ENCODE results near the gene ERV3-1. TPM values are rescaled to one million over a fixed set of nuclear protein-coding genes. Genes with fewer than 3 reads are reported as not detected.
A peak's percentile ranks its signal among the peaks of the same experiment; 100 is the strongest.

The ERV3-1 gene
- total RNA-seq, 4 donors from 2014 or later, result 11.3 to 45.1 (median 33.4) TPM

- Histone ChIP-seq H3K4me1 (peaks cover 15% of the 10 kb centered on the region), H3K9me3 (peaks cover 11% of the 10 kb centered on the region), H3K36me3 (peaks cover 19% of the 10 kb centered on the region), H3K27me3 (no peaks in the 10 kb centered on the region), H3K27ac (peak overlapping the region; percentile 50), H3K4me3 (no peak overlapping the region)
- no peak for DNase-seq (ENCODE audit: low spot score in 2 of 2)
- WGBS, result 71% methylated on average over 8 of the region's 8 CpGs
- TF ChIP-seq, protein P1, sequence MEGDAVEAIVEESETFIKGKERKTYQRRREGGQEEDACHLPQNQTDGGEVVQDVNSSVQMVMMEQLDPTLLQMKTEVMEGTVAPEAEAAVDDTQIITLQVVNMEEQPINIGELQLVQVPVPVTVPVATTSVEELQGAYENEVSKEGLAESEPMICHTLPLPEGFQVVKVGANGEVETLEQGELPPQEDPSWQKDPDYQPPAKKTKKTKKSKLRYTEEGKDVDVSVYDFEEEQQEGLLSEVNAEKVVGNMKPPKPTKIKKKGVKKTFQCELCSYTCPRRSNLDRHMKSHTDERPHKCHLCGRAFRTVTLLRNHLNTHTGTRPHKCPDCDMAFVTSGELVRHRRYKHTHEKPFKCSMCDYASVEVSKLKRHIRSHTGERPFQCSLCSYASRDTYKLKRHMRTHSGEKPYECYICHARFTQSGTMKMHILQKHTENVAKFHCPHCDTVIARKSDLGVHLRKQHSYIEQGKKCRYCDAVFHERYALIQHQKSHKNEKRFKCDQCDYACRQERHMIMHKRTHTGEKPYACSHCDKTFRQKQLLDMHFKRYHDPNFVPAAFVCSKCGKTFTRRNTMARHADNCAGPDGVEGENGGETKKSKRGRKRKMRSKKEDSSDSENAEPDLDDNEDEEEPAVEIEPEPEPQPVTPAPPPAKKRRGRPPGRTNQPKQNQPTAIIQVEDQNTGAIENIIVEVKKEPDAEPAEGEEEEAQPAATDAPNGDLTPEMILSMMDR (IDR thresholded peaks at IDR 0.05), result no peak
- TF ChIP-seq EP300 (IDR thresholded peaks at IDR 0.05), result no peak
- TF ChIP-seq POLR2A (IDR thresholded peaks at IDR 0.05), result no peak
- TF ChIP-seq POLR2AphosphoS5 (IDR thresholded peaks at IDR 0.05), result peak in 1 of 3 donors; percentile 20
These were observed 8.5 kb downstream of the ERV3-1 start for GRCh38 chr7:64997927-64998391.

DNA sequence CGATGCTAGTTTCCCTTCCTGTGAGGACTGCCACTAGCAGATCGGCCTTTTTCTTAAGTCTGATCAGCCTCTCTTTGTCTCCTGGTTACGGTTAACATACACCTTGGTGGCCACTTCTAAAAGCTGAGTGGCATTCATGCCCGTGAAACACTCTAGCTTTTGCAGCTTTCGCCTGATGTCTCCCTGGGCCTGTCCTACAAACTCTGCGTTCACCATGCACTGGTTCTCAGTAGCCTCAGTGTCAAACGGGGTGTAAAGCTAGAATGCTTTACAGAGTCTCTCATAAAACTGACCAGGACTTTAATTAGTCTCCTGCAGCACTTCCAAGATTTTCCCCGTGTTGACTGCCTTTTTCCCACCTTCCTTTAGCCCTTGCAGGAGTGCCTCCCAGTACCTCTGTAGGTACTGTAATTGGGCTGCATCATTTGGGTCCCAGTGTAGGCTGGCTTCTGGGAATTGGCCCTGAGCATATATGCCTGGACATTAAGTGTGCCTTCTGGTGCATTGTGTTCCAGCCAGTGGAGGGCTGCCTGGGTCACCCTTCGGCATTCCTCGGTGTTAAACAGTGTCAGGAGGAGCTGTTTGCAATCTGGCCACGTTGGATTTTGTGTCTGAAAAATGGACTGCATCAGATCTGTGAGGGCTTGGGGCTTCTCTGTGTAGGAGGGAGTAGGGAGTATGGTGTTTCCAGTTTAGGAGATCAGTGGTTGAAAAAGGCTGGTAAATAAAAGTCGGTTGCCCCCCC lies 9.2 kb downstream of the ERV3-1 start:
- Histone ChIP-seq H3K9me3 (peaks cover 11% of the 10 kb centered on the region), H3K27ac (peak overlapping the region; percentile 50), H3K36me3 (peaks cover 25% of the 10 kb centered on the region), H3K4me1 (peaks cover 12% of the 10 kb centered on the region), H3K4me3 (no peak overlapping the region), H3K27me3 (no peaks in the 10 kb centered on the region)
- no peak for DNase-seq (ENCODE audit: low spot score in 2 of 2)
- WGBS, result 88% methylated on average over 12 of the region's 12 CpGs
- TF ChIP-seq, protein P1 (IDR thresholded peaks at IDR 0.05), result no peak
- TF ChIP-seq POLR2A (IDR thresholded peaks at IDR 0.05) (no peak), POLR2AphosphoS5 (IDR thresholded peaks at IDR 0.05) (no peak), EP300 (IDR thresholded peaks at IDR 0.05) (no peak)

GRCh38 chr7:64996305-64996704 lies 10.2 kb downstream of the ERV3-1 start:
- Histone ChIP-seq H3K27me3 (no peaks in the 10 kb centered on the region), H3K9me3 (peaks cover 11% of the 10 kb centered on the region), H3K4me1 (peaks cover 12% of the 10 kb centered on the region), H3K4me3 (no peak overlapping the region), H3K36me3 (peaks cover 24% of the 10 kb centered on the region), H3K27ac (no peak overlapping the region)
- WGBS, result 93% methylated on average over 2 of the region's 2 CpGs
- no peak for DNase-seq (ENCODE audit: low spot score in 2 of 2)
- TF ChIP-seq POLR2AphosphoS5 (IDR thresholded peaks at IDR 0.05) (no peak), EP300 (IDR thresholded peaks at IDR 0.05) (no peak), POLR2A (IDR thresholded peaks at IDR 0.05) (no peak)
- TF ChIP-seq, protein P1 (IDR thresholded peaks at IDR 0.05), result no peak

- no peak for DNase-seq (ENCODE audit: low spot score in 2 of 2)
- H3K36me3 ChIP-seq, result peaks cover 13% of the 10 kb centered on the region
- no peaks in the 10 kb centered on the region for H3K27me3 ChIP-seq
- H3K9me3 ChIP-seq, result peaks cover 26% of the 10 kb centered on the region
- peaks cover 6% of the 10 kb centered on the region for H3K4me1 ChIP-seq
- H3K4me3 ChIP-seq, result no peak overlapping the region
- no peak overlapping the region for H3K27ac ChIP-seq
- TF ChIP-seq POLR2AphosphoS5 (IDR thresholded peaks at IDR 0.05) (no peak), EP300 (IDR thresholded peaks at IDR 0.05) (no peak), POLR2A (IDR thresholded peaks at IDR 0.05) (no peak)
- TF ChIP-seq, protein P1 (IDR thresholded peaks at IDR 0.05), result no peak
- 93% methylated on average over 7 of the region's 7 CpGs for WGBS
These were observed 12.6 kb downstream of the ERV3-1 start for GRCh38 chr7:64993901-64994300.

DNA sequence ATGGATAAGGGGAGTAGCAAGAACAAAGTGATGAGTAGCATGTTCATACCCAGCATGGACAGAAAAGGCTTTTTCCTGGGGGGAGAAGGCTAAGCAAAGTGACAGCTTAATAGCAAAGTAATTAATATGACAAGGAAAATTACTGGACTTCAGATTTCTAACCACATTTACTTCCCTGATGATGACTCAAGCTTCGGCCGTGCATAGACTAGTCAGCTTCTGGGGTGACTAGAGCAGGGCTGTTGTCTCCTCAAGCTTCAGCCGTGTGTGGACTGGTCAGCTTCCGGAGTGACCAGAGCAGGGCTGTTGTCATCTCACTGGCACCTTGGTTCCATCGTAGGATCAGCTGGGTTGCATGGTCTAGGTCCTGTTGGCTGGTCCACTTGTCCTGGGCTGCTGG lies 13.5 kb downstream of the ERV3-1 start:
- peaks cover 9% of the 10 kb centered on the region for H3K36me3 ChIP-seq
- no peaks in the 10 kb centered on the region for H3K27me3 ChIP-seq
- H3K27ac ChIP-seq, result no peak overlapping the region
- WGBS, result 80% methylated on average over 5 of the region's 5 CpGs
- no peaks in the 10 kb centered on the region for H3K4me1 ChIP-seq
- no peak for DNase-seq (ENCODE audit: low spot score in 2 of 2)
- H3K9me3 ChIP-seq, result peaks cover 22% of the 10 kb centered on the region
- H3K4me3 ChIP-seq, result no peak overlapping the region
- TF ChIP-seq, protein P1 (IDR thresholded peaks at IDR 0.05), result no peak
- no peak for TF ChIP-seq POLR2A (IDR thresholded peaks at IDR 0.05)
- no peak for TF ChIP-seq EP300 (IDR thresholded peaks at IDR 0.05)
- TF ChIP-seq POLR2AphosphoS5 (IDR thresholded peaks at IDR 0.05), result no peak
